HepG2 (cell line): ENCODE measurements around the gene DENND2A. TPM values are rescaled to one million over a fixed set of nuclear protein-coding genes. Genes with fewer than 3 reads are reported as not detected.

Experiments used
- DNMT1 ChIP-seq: sonication (generic); formaldehyde crosslinking; IDR thresholded peaks from 2 replicates; pipeline ENCODE4 v1.5.1; 2020; ENCODE audit warnings: mild to moderate bottlenecking, missing genetic modification reagents
- ETV5 ChIP-seq: IDR thresholded peaks from 2 replicates; pipeline ENCODE4 v1.6.1; 2018; ENCODE audit warnings: missing biosample characterization, missing genetic modification reagents, inconsistent platforms, borderline replicate concordance
- FLYWCH1 ChIP-seq: sonication (generic); formaldehyde crosslinking; IDR thresholded peaks from 2 replicates; pipeline ENCODE4 v1.8.1; 2023; ENCODE audit warnings: mild to moderate bottlenecking, missing genetic modification reagents
- FOXO1 ChIP-seq: sonication (generic); formaldehyde crosslinking; IDR thresholded peaks from 2 replicates; pipeline ENCODE4 v1.4.0; 2020; ENCODE audit warnings: missing genetic modification reagents
- MAFK ChIP-seq, 2 experiments: IDR thresholded peaks in 1 of 2; conservative IDR thresholded peaks in 1 of 2; 2 replicates each; pipeline ENCODE4 v1.6.1; 2011; ENCODE audit warnings: improper control_type of control experiment in 2 of 2, low read length in 2 of 2
- NR2F6 ChIP-seq, 2 experiments: IDR thresholded peaks; 2 replicates each; pipeline ENCODE4 v1.6.1; 2016; ENCODE audit warnings: antibody characterized with exemption in 1 of 2, mild to moderate bottlenecking in 1 of 2
- RELA ChIP-seq: sonication (generic); formaldehyde crosslinking; IDR thresholded peaks from 2 replicates; pipeline ENCODE4 v1.4.0; 2020; ENCODE audit warnings: missing genetic modification reagents
- SMARCC2 ChIP-seq: fragments of 450-650 bp; IDR thresholded peaks from 2 replicates; pipeline ENCODE4 v1.6.1; 2017; ENCODE audit warnings: antibody characterized with exemption, mild to moderate bottlenecking
- SOX6 ChIP-seq, 2 experiments: fragments of 450-650 bp in 1 of 2; sonication (generic) in 1 of 2; formaldehyde crosslinking in 1 of 2; IDR thresholded peaks; 2 replicates each; pipeline versions ENCODE4 v1.4.0 to v1.6.1; 2017 to 2020; ENCODE audit warnings: antibody characterized with exemption in 1 of 2, mild to moderate bottlenecking in 1 of 2, missing genetic modification reagents in 1 of 2
- ZFAT ChIP-seq: sonication (generic); formaldehyde crosslinking; conservative IDR thresholded peaks from 2 replicates; pipeline ENCODE4 v1.8.1; 2023; ENCODE audit warnings: missing genetic modification reagents, inconsistent platforms
- ZNF121 ChIP-seq: sonication (generic); formaldehyde crosslinking; IDR thresholded peaks from 2 replicates; pipeline ENCODE4 v1.5.0; 2020; ENCODE audit warnings: mild to moderate bottlenecking, missing genetic modification reagents
- ZNF138 ChIP-seq: sonication (generic); formaldehyde crosslinking; IDR thresholded peaks from 2 replicates; pipeline ENCODE4 v1.5.0; 2020; ENCODE audit warnings: mild to moderate bottlenecking, low read depth, missing genetic modification reagents
- ZNF30 ChIP-seq: sonication (generic); formaldehyde crosslinking; IDR thresholded peaks from 2 replicates; pipeline ENCODE4 v1.5.0; 2020; ENCODE audit warnings: mild to moderate bottlenecking, missing genetic modification reagents
- ZNF557 ChIP-seq: sonication (generic); formaldehyde crosslinking; IDR thresholded peaks from 2 replicates; pipeline ENCODE4 v1.4.0; 2020; ENCODE audit warnings: missing genetic modification reagents
- ZNF589 ChIP-seq: sonication (generic); formaldehyde crosslinking; conservative IDR thresholded peaks from 2 replicates; pipeline ENCODE4 v1.8.0; 2022; ENCODE audit warnings: mild to moderate bottlenecking, moderate library complexity, missing genetic modification reagents
- ZNF747 ChIP-seq: sonication (generic); formaldehyde crosslinking; IDR thresholded peaks from 2 replicates; pipeline ENCODE4 v1.8.1; 2023; ENCODE audit warnings: missing genetic modification reagents, mild to moderate bottlenecking, borderline replicate concordance
- polyA plus RNA-seq, 8 experiments: library from polyadenylated mRNA; depleted of rRNA in 3 of 8; stranded (reverse) in 7 of 8; unstranded in 1 of 8; fragments of >200 nt; fragmentation: Illumina TruSeq in 4 of 8; extraction: Trizol in 4 of 8; gene quantifications; 2 replicates each; pipeline versions ENCODE4 v1.2.1 to v1.2.3, GENCODE V29; 2011 to 2016; ENCODE audit warnings: low read depth in 4 of 8, missing spikeins in 1 of 8, mixed read lengths in 1 of 8; ENCODE audit not compliant: insufficient read depth in 1 of 8
- total RNA-seq, 5 experiments: library from RNA; depleted of rRNA; stranded (reverse); fragments of >200 nt; fragmentation: Illumina TruSeq; extraction: Trizol; gene quantifications; 2 replicates each; pipeline ENCODE4 v1.2.3, GENCODE V29; 2016; ENCODE audit warnings: low read depth in 1 of 5
- TF ChIP-seq, protein P1 (sequence below): sonication (generic); formaldehyde crosslinking; IDR thresholded peaks from 2 replicates; pipeline ENCODE4 v1.4.0; 2020; ENCODE audit warnings: missing genetic modification reagents
- TF ChIP-seq, protein P2 (sequence below): sonication (generic); formaldehyde crosslinking; IDR thresholded peaks from 2 replicates; pipeline ENCODE4 v1.5.0; 2020; ENCODE audit warnings: missing genetic modification reagents, mild to moderate bottlenecking, borderline replicate concordance
- TF ChIP-seq, protein P3 (sequence below): IDR thresholded peaks from 2 replicates; pipeline ENCODE4 v1.6.1; 2016; ENCODE audit warnings: missing genetic modification reagents, missing compliant biosample characterization
- TF ChIP-seq, protein P4 (sequence below): sonication (generic); formaldehyde crosslinking; IDR thresholded peaks from 2 replicates; pipeline ENCODE4 v1.4.0; 2020; ENCODE audit warnings: missing genetic modification reagents
- TF ChIP-seq, protein P5 (sequence below): IDR thresholded peaks from 2 replicates; pipeline ENCODE4 v1.4.0; 2020; ENCODE audit warnings: mild to moderate bottlenecking, missing genetic modification reagents
- TF ChIP-seq, protein P6 (sequence below): IDR thresholded peaks from 2 replicates; pipeline ENCODE4 v1.6.1; 2016

DENND2A gene
- total and polyA plus RNA-seq, 2 of the 13 experiments (the other 11 are each of a cell fraction or from before 2014, with no cell fraction given): not detected

DNA sequence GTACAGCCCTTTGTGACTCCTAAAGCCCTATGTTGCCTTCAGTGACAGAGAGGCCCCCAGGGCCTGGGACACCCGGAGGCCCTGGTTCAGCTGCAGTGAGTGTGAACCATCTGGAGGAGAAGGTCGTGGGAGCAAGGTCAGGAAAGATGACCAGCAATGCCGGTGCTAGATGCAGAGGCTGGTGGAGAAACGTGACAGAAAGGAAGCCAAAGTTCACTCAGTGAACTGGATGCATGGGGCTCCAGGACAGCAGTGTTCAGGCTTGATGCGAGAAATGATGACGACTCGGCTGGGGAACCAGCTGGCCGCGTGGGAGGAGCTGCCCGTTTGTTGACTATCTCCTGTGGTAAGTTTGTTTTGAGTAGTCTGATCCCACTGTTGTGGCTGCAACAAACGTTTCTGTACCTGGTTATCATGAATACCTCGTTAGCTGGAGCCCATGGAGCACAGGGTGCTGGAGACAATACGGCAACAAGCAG, 107.2 kb downstream of the DENND2A start (continued):
- TF ChIP-seq, protein P1, sequence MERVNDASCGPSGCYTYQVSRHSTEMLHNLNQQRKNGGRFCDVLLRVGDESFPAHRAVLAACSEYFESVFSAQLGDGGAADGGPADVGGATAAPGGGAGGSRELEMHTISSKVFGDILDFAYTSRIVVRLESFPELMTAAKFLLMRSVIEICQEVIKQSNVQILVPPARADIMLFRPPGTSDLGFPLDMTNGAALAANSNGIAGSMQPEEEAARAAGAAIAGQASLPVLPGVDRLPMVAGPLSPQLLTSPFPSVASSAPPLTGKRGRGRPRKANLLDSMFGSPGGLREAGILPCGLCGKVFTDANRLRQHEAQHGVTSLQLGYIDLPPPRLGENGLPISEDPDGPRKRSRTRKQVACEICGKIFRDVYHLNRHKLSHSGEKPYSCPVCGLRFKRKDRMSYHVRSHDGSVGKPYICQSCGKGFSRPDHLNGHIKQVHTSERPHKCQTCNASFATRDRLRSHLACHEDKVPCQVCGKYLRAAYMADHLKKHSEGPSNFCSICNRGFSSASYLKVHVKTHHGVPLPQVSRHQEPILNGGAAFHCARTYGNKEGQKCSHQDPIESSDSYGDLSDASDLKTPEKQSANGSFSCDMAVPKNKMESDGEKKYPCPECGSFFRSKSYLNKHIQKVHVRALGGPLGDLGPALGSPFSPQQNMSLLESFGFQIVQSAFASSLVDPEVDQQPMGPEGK (CRISPR knock-in tag): no peak
- TF ChIP-seq, protein P2, sequence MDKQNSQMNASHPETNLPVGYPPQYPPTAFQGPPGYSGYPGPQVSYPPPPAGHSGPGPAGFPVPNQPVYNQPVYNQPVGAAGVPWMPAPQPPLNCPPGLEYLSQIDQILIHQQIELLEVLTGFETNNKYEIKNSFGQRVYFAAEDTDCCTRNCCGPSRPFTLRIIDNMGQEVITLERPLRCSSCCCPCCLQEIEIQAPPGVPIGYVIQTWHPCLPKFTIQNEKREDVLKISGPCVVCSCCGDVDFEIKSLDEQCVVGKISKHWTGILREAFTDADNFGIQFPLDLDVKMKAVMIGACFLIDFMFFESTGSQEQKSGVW (CRISPR knock-in tag): no peak
- TF ChIP-seq ZFAT (CRISPR knock-in tag) (no peak), ZNF121 (CRISPR knock-in tag) (0 out of 2 replicates have a peak, but pooled peaks have one; percentile 26), FOXO1 (peak; percentile 10; the same call in 1 of the 2 replicates), FLYWCH1 (CRISPR knock-in tag) (no peak), NR2F6 (IDR thresholded peaks at IDR 0.05) (no peak), NR2F6 (CRISPR knock-in tag; IDR thresholded peaks at IDR 0.05) (peak; percentile 83), ETV5 (CRISPR knock-in tag) (peak; percentile 36; the same call in 1 of the 2 replicates), ZNF747 (CRISPR knock-in tag) (0 out of 2 replicates have a peak, but pooled peaks have one; percentile 38), ZNF30 (CRISPR knock-in tag) (no peak), ZNF589 (no peak), DNMT1 (no peak), RELA (CRISPR knock-in tag) (no peak), SOX6 (IDR thresholded peaks at IDR 0.05) (no peak), SOX6 (CRISPR knock-in tag; IDR thresholded peaks at IDR 0.05) (peak; percentile 73), MAFK (conservative IDR thresholded peaks at IDR 0.05 in 1 of 2, IDR thresholded peaks at IDR 0.05 in 1 of 2; ENCODE audit: low read length in 2 of 2) (no peak), ZNF138 (CRISPR knock-in tag) (no peak), ZNF557 (no peak), SMARCC2 (no peak)
- TF ChIP-seq, protein P3, sequence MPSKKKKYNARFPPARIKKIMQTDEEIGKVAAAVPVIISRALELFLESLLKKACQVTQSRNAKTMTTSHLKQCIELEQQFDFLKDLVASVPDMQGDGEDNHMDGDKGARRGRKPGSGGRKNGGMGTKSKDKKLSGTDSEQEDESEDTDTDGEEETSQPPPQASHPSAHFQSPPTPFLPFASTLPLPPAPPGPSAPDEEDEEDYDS (CRISPR knock-in tag): peak; percentile 31; the same call in 1 of the 2 replicates
- TF ChIP-seq, protein P4, sequence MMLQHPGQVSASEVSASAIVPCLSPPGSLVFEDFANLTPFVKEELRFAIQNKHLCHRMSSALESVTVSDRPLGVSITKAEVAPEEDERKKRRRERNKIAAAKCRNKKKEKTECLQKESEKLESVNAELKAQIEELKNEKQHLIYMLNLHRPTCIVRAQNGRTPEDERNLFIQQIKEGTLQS (CRISPR knock-in tag): no peak
- TF ChIP-seq, protein P5, sequence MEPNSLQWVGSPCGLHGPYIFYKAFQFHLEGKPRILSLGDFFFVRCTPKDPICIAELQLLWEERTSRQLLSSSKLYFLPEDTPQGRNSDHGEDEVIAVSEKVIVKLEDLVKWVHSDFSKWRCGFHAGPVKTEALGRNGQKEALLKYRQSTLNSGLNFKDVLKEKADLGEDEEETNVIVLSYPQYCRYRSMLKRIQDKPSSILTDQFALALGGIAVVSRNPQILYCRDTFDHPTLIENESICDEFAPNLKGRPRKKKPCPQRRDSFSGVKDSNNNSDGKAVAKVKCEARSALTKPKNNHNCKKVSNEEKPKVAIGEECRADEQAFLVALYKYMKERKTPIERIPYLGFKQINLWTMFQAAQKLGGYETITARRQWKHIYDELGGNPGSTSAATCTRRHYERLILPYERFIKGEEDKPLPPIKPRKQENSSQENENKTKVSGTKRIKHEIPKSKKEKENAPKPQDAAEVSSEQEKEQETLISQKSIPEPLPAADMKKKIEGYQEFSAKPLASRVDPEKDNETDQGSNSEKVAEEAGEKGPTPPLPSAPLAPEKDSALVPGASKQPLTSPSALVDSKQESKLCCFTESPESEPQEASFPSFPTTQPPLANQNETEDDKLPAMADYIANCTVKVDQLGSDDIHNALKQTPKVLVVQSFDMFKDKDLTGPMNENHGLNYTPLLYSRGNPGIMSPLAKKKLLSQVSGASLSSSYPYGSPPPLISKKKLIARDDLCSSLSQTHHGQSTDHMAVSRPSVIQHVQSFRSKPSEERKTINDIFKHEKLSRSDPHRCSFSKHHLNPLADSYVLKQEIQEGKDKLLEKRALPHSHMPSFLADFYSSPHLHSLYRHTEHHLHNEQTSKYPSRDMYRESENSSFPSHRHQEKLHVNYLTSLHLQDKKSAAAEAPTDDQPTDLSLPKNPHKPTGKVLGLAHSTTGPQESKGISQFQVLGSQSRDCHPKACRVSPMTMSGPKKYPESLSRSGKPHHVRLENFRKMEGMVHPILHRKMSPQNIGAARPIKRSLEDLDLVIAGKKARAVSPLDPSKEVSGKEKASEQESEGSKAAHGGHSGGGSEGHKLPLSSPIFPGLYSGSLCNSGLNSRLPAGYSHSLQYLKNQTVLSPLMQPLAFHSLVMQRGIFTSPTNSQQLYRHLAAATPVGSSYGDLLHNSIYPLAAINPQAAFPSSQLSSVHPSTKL (CRISPR knock-in tag): peak; percentile 84
- TF ChIP-seq, protein P6, sequence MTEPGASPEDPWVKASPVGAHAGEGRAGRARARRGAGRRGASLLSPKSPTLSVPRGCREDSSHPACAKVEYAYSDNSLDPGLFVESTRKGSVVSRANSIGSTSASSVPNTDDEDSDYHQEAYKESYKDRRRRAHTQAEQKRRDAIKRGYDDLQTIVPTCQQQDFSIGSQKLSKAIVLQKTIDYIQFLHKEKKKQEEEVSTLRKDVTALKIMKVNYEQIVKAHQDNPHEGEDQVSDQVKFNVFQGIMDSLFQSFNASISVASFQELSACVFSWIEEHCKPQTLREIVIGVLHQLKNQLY (CRISPR knock-in tag): no peak; the same call in 1 of the 2 replicates
